ENCODE results near the gene MOK. TPM values are rescaled to one million over a fixed set of nuclear protein-coding genes. Genes with fewer than 3 reads are reported as not detected.

Gene MOK
- total RNA-seq, 2 experiments from 2014 or later = 6.2 to 6.6 TPM

DNA sequence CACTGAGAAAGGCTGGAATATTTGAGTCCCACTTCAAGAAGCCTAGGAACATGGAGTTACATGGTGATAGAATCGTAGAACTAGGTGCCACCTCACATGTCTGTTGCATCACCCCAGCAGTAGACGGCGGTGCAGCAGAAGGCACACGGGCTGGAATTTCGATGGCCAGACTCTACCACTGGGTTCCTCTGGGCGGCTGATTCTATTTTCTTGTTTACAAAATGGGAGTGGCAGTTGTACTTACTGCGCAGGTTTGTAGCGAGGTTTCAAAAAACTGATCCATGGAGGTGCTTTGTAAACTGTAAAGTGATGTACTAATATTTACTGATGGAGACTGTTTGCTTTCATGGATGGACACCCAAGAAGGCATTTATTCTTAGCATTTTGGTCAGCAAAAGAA is 119.6 kb downstream of the MOK start:
- intact Hi-C loops (cut with micrococcal nuclease) = no loop called here
- ChIA-PET CTCF (no interaction called here), POLR2A (no interaction called here)
- DNase-seq = no peak
- ATAC-seq = no peak
- TF ChIP-seq, protein P1, sequence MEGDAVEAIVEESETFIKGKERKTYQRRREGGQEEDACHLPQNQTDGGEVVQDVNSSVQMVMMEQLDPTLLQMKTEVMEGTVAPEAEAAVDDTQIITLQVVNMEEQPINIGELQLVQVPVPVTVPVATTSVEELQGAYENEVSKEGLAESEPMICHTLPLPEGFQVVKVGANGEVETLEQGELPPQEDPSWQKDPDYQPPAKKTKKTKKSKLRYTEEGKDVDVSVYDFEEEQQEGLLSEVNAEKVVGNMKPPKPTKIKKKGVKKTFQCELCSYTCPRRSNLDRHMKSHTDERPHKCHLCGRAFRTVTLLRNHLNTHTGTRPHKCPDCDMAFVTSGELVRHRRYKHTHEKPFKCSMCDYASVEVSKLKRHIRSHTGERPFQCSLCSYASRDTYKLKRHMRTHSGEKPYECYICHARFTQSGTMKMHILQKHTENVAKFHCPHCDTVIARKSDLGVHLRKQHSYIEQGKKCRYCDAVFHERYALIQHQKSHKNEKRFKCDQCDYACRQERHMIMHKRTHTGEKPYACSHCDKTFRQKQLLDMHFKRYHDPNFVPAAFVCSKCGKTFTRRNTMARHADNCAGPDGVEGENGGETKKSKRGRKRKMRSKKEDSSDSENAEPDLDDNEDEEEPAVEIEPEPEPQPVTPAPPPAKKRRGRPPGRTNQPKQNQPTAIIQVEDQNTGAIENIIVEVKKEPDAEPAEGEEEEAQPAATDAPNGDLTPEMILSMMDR (IDR thresholded peaks at IDR 0.05) = no peak
- H3K27me3 Mint-ChIP-seq = no peaks in the 10 kb centered on the region
- H3K4me1 Mint-ChIP-seq (ENCODE audit: low read depth) = peaks cover 72% of the 10 kb centered on the region
- no peaks in the 10 kb centered on the region for H3K36me3 Mint-ChIP-seq (ENCODE audit: low read depth)
- no peak overlapping the region for H3K27ac Mint-ChIP-seq
- no peaks in the 10 kb centered on the region for H3K9me3 Mint-ChIP-seq
- no peak overlapping the region for H3K4me3 Mint-ChIP-seq

- H3K9me3 Mint-ChIP-seq = no peaks in the 10 kb centered on the region
- ATAC-seq (peak; percentile 77), DNase-seq (peak; percentile 55)
- intact Hi-C loops (cut with micrococcal nuclease) = no loop called here
- H3K36me3 Mint-ChIP-seq (ENCODE audit: low read depth) = no peaks in the 10 kb centered on the region
- TF ChIP-seq, protein P1 (IDR thresholded peaks at IDR 0.05) = peak; percentile 20
- H3K4me3 Mint-ChIP-seq = peak overlapping the region; percentile 13
- no peaks in the 10 kb centered on the region for H3K27me3 Mint-ChIP-seq
- CTCF ChIA-PET = interaction anchor here (0.9 to 1.2 kb wide), 4 partner anchors 10 to 129 kb away, joined by 3 to 4 read pairs (median 3); no protein-coding TSS in a partner anchor
- peak overlapping the region; percentile 87 for H3K27ac Mint-ChIP-seq
- POLR2A ChIA-PET = interaction anchor here (0.9 to 1.2 kb wide), 2 partner anchors 12 to 17 kb away, joined by 3 to 4 read pairs; no protein-coding TSS in a partner anchor
- H3K4me1 Mint-ChIP-seq (ENCODE audit: low read depth) = peaks cover 71% of the 10 kb centered on the region
Observed at GRCh38 chr14:102184316-102185035, 120.5 kb downstream of the MOK start.

GRCh38 chr14:102183886-102184285 is 121.1 kb downstream of the MOK start:
- TF ChIP-seq, protein P1 (IDR thresholded peaks at IDR 0.05) = no peak
- Mint-ChIP-seq H3K9me3 (no peaks in the 10 kb centered on the region), H3K4me1 (ENCODE audit: low read depth) (peaks cover 72% of the 10 kb centered on the region), H3K27ac (peak overlapping the region; percentile 87), H3K36me3 (ENCODE audit: low read depth) (no peaks in the 10 kb centered on the region), H3K27me3 (no peaks in the 10 kb centered on the region), H3K4me3 (peak overlapping the region; percentile 13)
- DNase-seq (no peak), ATAC-seq (no peak)
- POLR2A ChIA-PET = interaction anchor here (0.9 to 1.2 kb wide), 2 partner anchors 12 to 18 kb away, joined by 3 to 4 read pairs; no protein-coding TSS in a partner anchor
- intact Hi-C loops (cut with micrococcal nuclease) = no loop called here
- CTCF ChIA-PET = interaction anchor here (0.9 to 1.2 kb wide), 4 partner anchors 11 to 130 kb away, joined by 3 to 4 read pairs (median 3); no protein-coding TSS in a partner anchor

DNA sequence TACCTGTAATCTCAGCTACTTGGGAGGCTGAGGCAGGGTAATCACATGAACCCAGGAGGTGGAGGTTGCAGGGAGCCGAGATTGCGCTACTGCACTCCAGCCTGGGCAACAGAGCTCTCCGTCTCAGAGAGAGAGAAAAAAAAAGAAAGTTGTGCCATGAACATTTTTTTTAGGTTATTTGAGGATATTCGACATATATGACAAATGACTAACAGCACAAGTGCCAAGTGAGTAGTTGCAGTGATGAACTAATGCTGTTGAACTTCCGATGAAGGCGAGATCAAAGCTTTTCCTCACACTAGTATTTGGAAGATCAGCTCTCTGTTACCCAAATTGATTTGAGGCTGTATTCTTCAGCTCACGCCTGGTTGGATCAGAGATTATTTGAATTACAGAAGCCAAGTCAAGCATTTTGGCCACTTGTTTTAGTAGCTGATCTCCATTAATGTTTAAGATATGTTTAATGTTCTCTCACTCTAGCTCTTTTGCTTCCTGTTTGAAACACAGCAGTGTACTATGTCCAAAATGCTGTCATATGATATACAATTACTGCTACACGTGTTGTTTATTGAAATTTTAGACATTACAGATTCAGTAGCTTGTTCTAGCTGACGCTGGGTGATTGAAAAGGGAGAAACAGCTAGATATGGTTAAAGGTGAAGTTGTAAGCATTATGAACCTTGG is 121.9 kb downstream of the MOK start:
- no peaks in the 10 kb centered on the region for H3K27me3 Mint-ChIP-seq
- no peaks in the 10 kb centered on the region for H3K36me3 Mint-ChIP-seq (ENCODE audit: low read depth)
- intact Hi-C loops (cut with micrococcal nuclease) = no loop called here
- H3K4me3 Mint-ChIP-seq = no peak overlapping the region
- H3K4me1 Mint-ChIP-seq (ENCODE audit: low read depth) = peaks cover 78% of the 10 kb centered on the region
- POLR2A ChIA-PET = interaction anchor here (0.7 kb wide), 1 partner anchor 36 kb away, joined by 3 read pairs; no protein-coding TSS in a partner anchor
- no peak for ATAC-seq
- CTCF ChIA-PET = interaction anchor here (1.0 to 1.9 kb wide), 7 partner anchors 18 to 131 kb away, joined by 3 to 5 read pairs (median 4); no protein-coding TSS in a partner anchor
- peak overlapping the region; percentile 87 for H3K27ac Mint-ChIP-seq
- no peak for DNase-seq
- TF ChIP-seq, protein P1 (IDR thresholded peaks at IDR 0.05) = no peak
- H3K9me3 Mint-ChIP-seq = no peaks in the 10 kb centered on the region
